Astrocyte (in vitro differentiated cells and primary cell): Measurements from ENCODE around the gene OLFML2B.

Experiments
- EZH2 ChIP-seq: IDR thresholded peaks from 2 replicates; pipeline ENCODE4 v1.6.1; 2012; ENCODE audit warnings: mild to moderate bottlenecking, low read length, inconsistent platforms; ENCODE audit not compliant: insufficient read depth
- TF ChIP-seq, protein P1 (sequence below): IDR thresholded peaks from 2 replicates; pipeline ENCODE4 v1.5.1; 2011; ENCODE audit warnings: low read depth, mild to moderate bottlenecking, inconsistent platforms, low read length, moderate library complexity; ENCODE audit not compliant: insufficient read depth

DNA sequence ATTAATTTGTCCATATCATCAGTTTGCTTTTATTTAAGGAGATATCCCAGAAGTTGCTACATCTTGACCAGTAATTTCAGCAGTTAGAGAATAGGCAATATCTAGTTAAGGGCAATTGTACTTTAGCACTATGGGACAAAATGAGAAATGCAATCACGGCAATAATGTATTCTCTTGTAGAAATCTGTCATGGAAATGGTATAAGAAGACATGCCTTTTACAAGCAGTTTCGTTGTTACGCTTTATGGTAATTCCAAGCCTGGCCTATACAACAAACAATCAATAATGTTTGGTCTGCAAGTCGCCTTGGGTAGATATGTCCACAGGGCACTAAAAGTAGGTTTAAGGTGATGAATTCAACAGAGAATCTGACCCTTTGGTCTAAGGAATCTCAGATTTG, 44.6 kb upstream of the OLFML2B start:
- TF ChIP-seq, protein P1, sequence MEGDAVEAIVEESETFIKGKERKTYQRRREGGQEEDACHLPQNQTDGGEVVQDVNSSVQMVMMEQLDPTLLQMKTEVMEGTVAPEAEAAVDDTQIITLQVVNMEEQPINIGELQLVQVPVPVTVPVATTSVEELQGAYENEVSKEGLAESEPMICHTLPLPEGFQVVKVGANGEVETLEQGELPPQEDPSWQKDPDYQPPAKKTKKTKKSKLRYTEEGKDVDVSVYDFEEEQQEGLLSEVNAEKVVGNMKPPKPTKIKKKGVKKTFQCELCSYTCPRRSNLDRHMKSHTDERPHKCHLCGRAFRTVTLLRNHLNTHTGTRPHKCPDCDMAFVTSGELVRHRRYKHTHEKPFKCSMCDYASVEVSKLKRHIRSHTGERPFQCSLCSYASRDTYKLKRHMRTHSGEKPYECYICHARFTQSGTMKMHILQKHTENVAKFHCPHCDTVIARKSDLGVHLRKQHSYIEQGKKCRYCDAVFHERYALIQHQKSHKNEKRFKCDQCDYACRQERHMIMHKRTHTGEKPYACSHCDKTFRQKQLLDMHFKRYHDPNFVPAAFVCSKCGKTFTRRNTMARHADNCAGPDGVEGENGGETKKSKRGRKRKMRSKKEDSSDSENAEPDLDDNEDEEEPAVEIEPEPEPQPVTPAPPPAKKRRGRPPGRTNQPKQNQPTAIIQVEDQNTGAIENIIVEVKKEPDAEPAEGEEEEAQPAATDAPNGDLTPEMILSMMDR: no peak
- no peak for TF ChIP-seq EZH2
